Measurements from ENCODE around the gene IFNA10.

- TF ChIP-seq MAX (IDR thresholded peaks at IDR 0.05; ENCODE audit: low read depth, low read length) (no peak), CTCF (IDR thresholded peaks at IDR 0.05; ENCODE audit: low read depth, low read length) (no peak)
Measured at GRCh38 chr9:21165516-21165915, 41.4 kb downstream of the IFNA10 start.
